Measurements from ENCODE around the gene DLG2.

The DLG2 gene

GRCh38 chr11:84884836-84885235 lies 742.3 kb downstream of the DLG2 start:
- TF ChIP-seq, protein P1, sequence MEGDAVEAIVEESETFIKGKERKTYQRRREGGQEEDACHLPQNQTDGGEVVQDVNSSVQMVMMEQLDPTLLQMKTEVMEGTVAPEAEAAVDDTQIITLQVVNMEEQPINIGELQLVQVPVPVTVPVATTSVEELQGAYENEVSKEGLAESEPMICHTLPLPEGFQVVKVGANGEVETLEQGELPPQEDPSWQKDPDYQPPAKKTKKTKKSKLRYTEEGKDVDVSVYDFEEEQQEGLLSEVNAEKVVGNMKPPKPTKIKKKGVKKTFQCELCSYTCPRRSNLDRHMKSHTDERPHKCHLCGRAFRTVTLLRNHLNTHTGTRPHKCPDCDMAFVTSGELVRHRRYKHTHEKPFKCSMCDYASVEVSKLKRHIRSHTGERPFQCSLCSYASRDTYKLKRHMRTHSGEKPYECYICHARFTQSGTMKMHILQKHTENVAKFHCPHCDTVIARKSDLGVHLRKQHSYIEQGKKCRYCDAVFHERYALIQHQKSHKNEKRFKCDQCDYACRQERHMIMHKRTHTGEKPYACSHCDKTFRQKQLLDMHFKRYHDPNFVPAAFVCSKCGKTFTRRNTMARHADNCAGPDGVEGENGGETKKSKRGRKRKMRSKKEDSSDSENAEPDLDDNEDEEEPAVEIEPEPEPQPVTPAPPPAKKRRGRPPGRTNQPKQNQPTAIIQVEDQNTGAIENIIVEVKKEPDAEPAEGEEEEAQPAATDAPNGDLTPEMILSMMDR (IDR thresholded peaks at IDR 0.05; ENCODE audit: low read depth, low read length): no peak
- H3K4me3 ChIP-seq (ENCODE audit: low read depth, low read length): no peak overlapping the region

DNA sequence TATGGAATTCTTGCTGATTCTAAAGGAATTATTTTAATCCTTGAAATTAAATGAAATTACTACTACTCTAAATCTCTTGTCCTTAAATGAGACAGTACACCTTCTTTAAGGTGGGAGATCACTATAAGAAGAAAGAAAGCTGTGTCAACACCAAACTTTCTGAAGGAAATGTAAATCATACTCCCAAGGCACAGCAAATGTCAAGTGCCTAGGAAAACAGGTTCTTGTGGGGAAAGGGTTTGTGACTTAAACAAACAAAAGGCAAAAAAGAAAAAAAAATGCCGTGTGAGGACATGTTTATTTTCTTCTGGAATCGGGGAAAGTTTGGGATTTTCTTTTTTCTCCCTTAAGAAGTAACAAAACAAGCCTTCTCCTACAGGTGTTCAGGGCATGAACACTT lies 745.1 kb downstream of the DLG2 start:
- TF ChIP-seq, protein P1 (IDR thresholded peaks at IDR 0.05; ENCODE audit: low read depth, low read length): no peak
- no peak overlapping the region for H3K4me3 ChIP-seq (ENCODE audit: low read depth, low read length)

- no peak overlapping the region for H3K4me3 ChIP-seq (ENCODE audit: low read depth, low read length)
- TF ChIP-seq, protein P1 (IDR thresholded peaks at IDR 0.05; ENCODE audit: low read depth, low read length): no peak
These were observed 756.0 kb downstream of the DLG2 start for GRCh38 chr11:84871116-84871515.

GRCh38 chr11:84870486-84870885 lies 756.7 kb downstream of the DLG2 start:
- TF ChIP-seq, protein P1 (IDR thresholded peaks at IDR 0.05; ENCODE audit: low read depth, low read length): no peak
- no peak overlapping the region for H3K4me3 ChIP-seq (ENCODE audit: low read depth, low read length)

- H3K4me3 ChIP-seq (ENCODE audit: low read depth, low read length): no peak overlapping the region
- TF ChIP-seq, protein P1 (IDR thresholded peaks at IDR 0.05; ENCODE audit: low read depth, low read length): no peak
These were observed 760.2 kb downstream of the DLG2 start for GRCh38 chr11:84866922-84867321.

DNA sequence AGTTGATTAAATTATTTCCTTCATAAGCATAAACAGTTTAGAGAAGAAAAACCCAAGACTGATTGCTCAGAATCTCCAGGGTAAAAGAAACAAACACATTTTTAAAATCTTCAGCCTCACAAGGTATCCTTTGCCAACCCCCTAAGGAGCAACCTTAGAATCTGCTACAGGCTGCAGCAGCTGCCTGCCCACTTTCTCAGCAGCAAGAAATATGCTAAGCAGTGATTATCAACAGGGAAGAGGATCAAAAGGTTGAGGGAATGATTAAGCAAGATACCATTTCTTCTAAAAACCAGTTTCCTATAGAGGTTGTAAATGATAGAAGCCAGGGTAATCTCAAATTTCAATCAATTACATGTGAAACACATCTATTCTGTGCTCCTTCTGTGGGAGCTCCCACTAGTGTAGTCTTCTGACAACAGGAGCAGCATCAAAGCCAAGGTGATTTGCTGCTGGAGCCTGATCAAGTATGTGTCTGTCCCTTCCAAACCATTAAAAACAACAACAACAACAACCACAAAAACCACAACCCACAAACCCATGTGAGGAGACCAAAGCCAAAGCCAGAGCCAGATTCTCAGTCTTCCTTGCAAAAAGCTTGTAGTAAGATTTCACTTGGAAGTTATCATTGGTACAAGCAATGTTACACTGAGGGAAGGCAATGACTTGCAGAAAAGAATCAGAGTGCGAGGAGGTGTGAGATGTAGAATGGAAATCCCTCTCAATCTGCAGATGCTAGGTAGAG lies 761.2 kb downstream of the DLG2 start:
- H3K4me3 ChIP-seq (ENCODE audit: low read depth, low read length): no peak overlapping the region
- TF ChIP-seq, protein P1 (IDR thresholded peaks at IDR 0.05; ENCODE audit: low read depth, low read length): no peak

DNA sequence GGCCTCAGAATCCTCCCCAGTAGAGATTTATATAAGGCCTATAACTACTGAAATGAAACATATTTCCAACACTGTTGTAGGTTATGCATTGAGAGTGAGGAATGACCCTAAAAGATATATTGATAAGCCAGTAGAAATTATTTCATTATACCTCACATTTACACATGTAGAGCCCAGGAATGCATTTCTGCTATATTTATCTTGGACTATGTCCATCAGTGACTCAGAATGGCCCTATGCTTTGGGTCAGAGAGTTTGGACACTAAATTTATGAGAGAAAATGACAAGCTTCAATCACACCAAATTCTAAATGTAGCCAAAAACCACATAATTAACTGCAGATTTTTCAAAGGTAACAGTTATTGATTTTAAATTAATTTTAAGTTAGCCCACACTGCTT lies 761.9 kb downstream of the DLG2 start:
- TF ChIP-seq, protein P1 (IDR thresholded peaks at IDR 0.05; ENCODE audit: low read depth, low read length): no peak

More for the DNA sequence above, 761.9 kb downstream of the DLG2 start:
- no peak overlapping the region for H3K4me3 ChIP-seq (ENCODE audit: low read depth, low read length)

Data from WI38 (cell line).